Keratinocyte (primary cell): ENCODE data around the gene LSAMP. TPM values are rescaled to one million over a fixed set of nuclear protein-coding genes. Genes with fewer than 3 reads are reported as not detected.

Experiments
- DNase-seq: peaks from one replicate; pipeline ENCODE4 v3.0.0-alpha.2; 2011; ENCODE audit warnings: low read depth, missing footprints, low spot score
- FAIRE-seq: peaks from 2 replicates; lab custom pipeline; 2011; peaks lifted over from hg19 to GRCh38; lab: Jason Lieb, UNC
- H2AFZ ChIP-seq: 2 replicates; pipeline ENCODE4 v1.6.0; 2012; ENCODE audit warnings: low read length, control low read depth, inconsistent platforms; ENCODE audit not compliant: control insufficient read depth
- H3K27ac ChIP-seq: 2 replicates; pipeline ENCODE4 v1.5.1; 2011; ENCODE audit warnings: low read length; ENCODE audit not compliant: control insufficient read depth, insufficient read depth
- H3K27me3 ChIP-seq: 3 replicates; pipeline ENCODE4 v1.6.0; 2011; ENCODE audit warnings: low read length; ENCODE audit not compliant: control insufficient read depth, insufficient read depth; ENCODE audit errors: extremely low read depth
- H3K36me3 ChIP-seq, 2 experiments: 2 replicates in 1 of 2; 3 replicates in 1 of 2; pipeline ENCODE4 v1.5.1; 2011; ENCODE audit warnings: low read length in 2 of 2, mild to moderate bottlenecking in 1 of 2; ENCODE audit not compliant: control insufficient read depth in 2 of 2, insufficient read depth in 2 of 2; ENCODE audit errors: extremely low read depth in 1 of 2
- H3K4me1 ChIP-seq: 3 replicates; pipeline ENCODE4 v1.5.1; 2011; ENCODE audit warnings: low read length; ENCODE audit not compliant: control insufficient read depth, insufficient read depth; ENCODE audit errors: extremely low read depth
- H3K4me2 ChIP-seq: 3 replicates; pipeline ENCODE4 v1.6.0; 2011; ENCODE audit warnings: low read depth, low read length; ENCODE audit not compliant: control insufficient read depth, insufficient read depth; ENCODE audit errors: extremely low read depth
- H3K4me3 ChIP-seq, 3 experiments: fragments of 200-600 bp in 1 of 3; sonication (generic) in 1 of 3; 2 replicates in 2 of 3; 3 replicates in 1 of 3; pipeline ENCODE4 v1.5.1; 2011 to 2016; ENCODE audit warnings: low read length in 3 of 3, mild to moderate bottlenecking in 3 of 3, control low read depth in 2 of 3, inconsistent platforms in 1 of 3, low read depth in 1 of 3, mixed read lengths in 1 of 3, mixed run types in 1 of 3, moderate library complexity in 1 of 3; ENCODE audit not compliant: control insufficient read depth in 2 of 3, insufficient read depth in 2 of 3; ENCODE audit errors: extremely low read depth in 1 of 3
- H3K79me2 ChIP-seq: 2 replicates; pipeline ENCODE4 v1.6.0; 2012; ENCODE audit warnings: low read length; ENCODE audit not compliant: control insufficient read depth, insufficient read depth
- H3K9ac ChIP-seq: 3 replicates; pipeline ENCODE4 v1.6.0; 2011; ENCODE audit warnings: low read length; ENCODE audit not compliant: control insufficient read depth, insufficient read depth; ENCODE audit errors: extremely low read depth
- H3K9me1 ChIP-seq: 3 replicates; pipeline ENCODE4 v1.6.0; 2011; ENCODE audit warnings: low read length; ENCODE audit not compliant: control insufficient read depth, insufficient read depth; ENCODE audit errors: extremely low read depth
- H3K9me3 ChIP-seq: 2 replicates; pipeline ENCODE4 v1.5.1; 2012; ENCODE audit warnings: low read depth, low read length; ENCODE audit not compliant: control insufficient read depth
- H4K20me1 ChIP-seq: 3 replicates; pipeline ENCODE4 v1.6.0; 2011; ENCODE audit warnings: low read length; ENCODE audit not compliant: control insufficient read depth, insufficient read depth; ENCODE audit errors: extremely low read depth
- CTCF ChIP-seq, 3 experiments: IDR thresholded peaks in 1 of 3; conservative IDR thresholded peaks in 1 of 3; optimal IDR thresholded peaks in 1 of 3; 2 replicates in 2 of 3; 3 replicates in 1 of 3; pipeline versions ENCODE3 to v1.5.1; 2011; ENCODE audit warnings: low read length in 3 of 3, mild to moderate bottlenecking in 3 of 3, moderate library complexity in 2 of 3, control low read depth in 1 of 3, inconsistent platforms in 1 of 3; ENCODE audit not compliant: insufficient read depth in 2 of 3; ENCODE audit errors: extremely low read depth in 1 of 3
- EZH2 ChIP-seq: IDR thresholded peaks from one replicate; pipeline ENCODE4 v1.6.1; 2012; ENCODE audit warnings: inconsistent platforms, mild to moderate bottlenecking, low read length, moderate library complexity
- dilution Hi-C: fragments of 300-500 bp; cut with MboI; formaldehyde crosslinking; loops from one replicate; pipeline ENCODE4 v1.7.0; 2020; ENCODE audit warnings: low sequenced_read_pairs; ENCODE audit not compliant: extremely low pct_ligation_motif_present
- polyA plus RNA-seq, 5 experiments: library from polyadenylated mRNA; depleted of rRNA in 3 of 5; stranded (reverse) in 3 of 5; stranded (forward) in 1 of 5; unstranded in 1 of 5; fragments of >200 nt; gene quantifications; 1 replicate in 1 of 5; 2 replicates in 3 of 5; 3 replicates in 1 of 5; pipeline versions ENCODE4 v1.2.1 to v1.2.3, GENCODE V29; 2011 to 2012; ENCODE audit warnings: missing spikeins in 2 of 5, low read depth in 1 of 5, low replicate concordance in 1 of 5

Gene LSAMP
- polyA plus RNA-seq, 1 donor (not counting 4 experiments of a cell fraction or from before 2014, with no cell fraction given): 0.12 TPM

DNA sequence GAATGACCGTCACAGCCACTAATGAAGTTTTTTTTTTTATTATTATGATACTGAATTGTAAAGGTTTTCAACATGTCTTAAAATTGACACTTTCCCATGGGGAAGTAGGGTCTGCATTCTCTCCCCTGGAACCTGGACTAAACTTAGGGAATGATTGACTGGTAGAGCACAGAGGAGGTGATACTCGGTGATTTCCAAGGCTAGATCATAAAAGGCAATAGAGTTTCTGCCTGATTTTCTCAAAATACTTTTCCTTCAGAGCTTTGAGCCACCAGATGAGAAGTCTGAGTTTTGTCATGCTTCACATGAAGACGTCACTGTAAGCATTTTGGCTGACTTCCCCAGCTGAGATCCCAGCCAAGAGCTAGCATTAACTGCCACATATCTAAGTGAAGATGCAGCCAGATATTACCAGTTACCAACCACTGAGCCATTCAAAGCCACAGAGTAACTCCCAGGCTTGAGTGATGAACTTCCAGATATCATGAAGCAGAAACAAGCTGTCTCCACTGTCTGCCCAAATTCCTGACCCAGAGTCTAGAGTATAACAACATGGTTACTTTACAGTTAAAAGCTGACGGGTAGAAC, 105.8 kb downstream of the LSAMP start:
- H2AFZ ChIP-seq: no peak overlapping the region
- H3K9me3 ChIP-seq: no peaks in the 10 kb centered on the region
- H4K20me1 ChIP-seq: no peaks in the 10 kb centered on the region
- no peak overlapping the region for H3K4me2 ChIP-seq
- H3K9ac ChIP-seq: no peak overlapping the region
- no peak overlapping the region for H3K27ac ChIP-seq
- H3K36me3 ChIP-seq: no peaks in the 10 kb centered on the region
- no peaks in the 10 kb centered on the region for H3K9me1 ChIP-seq
- no peak for TF ChIP-seq CTCF (optimal IDR thresholded peaks at IDR 0.05 in 1 of 3, IDR thresholded peaks at IDR 0.05 in 1 of 3, conservative IDR thresholded peaks at IDR 0.05 in 1 of 3; ENCODE audit: extremely low read depth in 1 of 3, insufficient read depth in 2 of 3, low read length in 3 of 3)
- no peak for FAIRE-seq
- no peak overlapping the region for H3K4me3 ChIP-seq
- H3K27me3 ChIP-seq: no peaks in the 10 kb centered on the region
- H3K79me2 ChIP-seq: no peaks in the 10 kb centered on the region
- dilution Hi-C loops: no loop called here
- H3K4me1 ChIP-seq: no peaks in the 10 kb centered on the region
- no peak for DNase-seq

DNA sequence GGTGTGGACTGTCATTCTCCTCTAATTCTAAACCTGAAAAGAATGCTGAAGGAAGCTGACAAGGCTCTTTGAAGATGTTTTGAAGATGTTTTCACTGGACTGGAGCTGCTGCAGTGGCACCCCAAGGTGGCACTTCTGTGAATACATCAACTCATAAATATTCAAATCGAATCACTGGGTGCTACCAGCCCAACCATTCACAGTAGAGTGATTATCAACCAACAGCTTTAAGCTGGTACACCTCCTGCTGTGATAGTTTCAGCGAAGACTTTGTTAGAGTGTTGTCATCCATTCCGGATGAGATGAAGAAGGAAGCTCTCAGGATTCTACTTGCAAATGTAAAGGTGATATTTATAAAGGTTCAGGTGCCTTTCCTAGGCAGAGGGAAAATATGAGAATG, 106.6 kb downstream of the LSAMP start:
- no peak for FAIRE-seq
- no peaks in the 10 kb centered on the region for H3K79me2 ChIP-seq
- no peak overlapping the region for H3K4me3 ChIP-seq
- no peak for DNase-seq
- H2AFZ ChIP-seq: no peak overlapping the region
- H3K9ac ChIP-seq: no peak overlapping the region
- no peaks in the 10 kb centered on the region for H4K20me1 ChIP-seq
- H3K9me1 ChIP-seq: no peaks in the 10 kb centered on the region
- H3K4me2 ChIP-seq: no peak overlapping the region
- H3K27ac ChIP-seq: no peak overlapping the region
- TF ChIP-seq CTCF (optimal IDR thresholded peaks at IDR 0.05 in 1 of 3, IDR thresholded peaks at IDR 0.05 in 1 of 3, conservative IDR thresholded peaks at IDR 0.05 in 1 of 3; ENCODE audit: extremely low read depth in 1 of 3, insufficient read depth in 2 of 3, low read length in 3 of 3): no peak
- no peak for TF ChIP-seq EZH2
- no peaks in the 10 kb centered on the region for H3K27me3 ChIP-seq
- H3K36me3 ChIP-seq: no peaks in the 10 kb centered on the region
- no peaks in the 10 kb centered on the region for H3K9me3 ChIP-seq
- dilution Hi-C loops: no loop called here
- H3K4me1 ChIP-seq: no peaks in the 10 kb centered on the region
